NCI-H2196 treated with DMSO at 0.1 percent for 48 hours (cell line): ENCODE data around the gene TMCC1.
"Not testable (repeated sequence)": the region's sequence is repeated elsewhere in the genome, so short reads cannot be mapped to it uniquely, and the experiment has no call there.

ENCODE experiments used
- DNase-seq: peaks from one replicate; lab custom pipeline; 2025; ENCODE audit not compliant: unreplicated experiment; lab: John Stamatoyannopoulos, UW

TMCC1 gene

DNA sequence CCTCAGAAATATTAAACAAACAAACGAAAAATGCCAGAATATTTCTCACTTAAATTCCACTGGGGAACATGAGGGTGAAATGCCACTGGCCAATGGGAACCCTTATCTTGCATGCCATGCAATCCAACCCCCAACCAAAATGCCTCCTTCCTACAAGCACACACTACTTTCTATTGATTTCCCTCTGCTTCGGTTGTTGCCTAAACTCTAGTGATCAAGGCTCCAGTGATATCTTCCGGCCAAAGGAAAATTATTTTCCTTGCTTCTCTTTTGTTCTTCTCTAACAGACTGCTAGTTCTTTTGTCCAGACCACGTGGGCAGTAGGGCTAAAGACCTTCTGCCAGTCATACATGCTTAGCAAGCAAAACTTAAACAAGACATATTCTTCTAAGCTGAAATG lies 115.7 kb downstream of the TMCC1 start:
- no peak for DNase-seq

- DNase-seq, result no peak
Observed at GRCh38 chr3:129775870-129776269, 117.6 kb downstream of the TMCC1 start.

- DNase-seq, result no peak
Observed at GRCh38 chr3:129773691-129774663, 119.5 kb downstream of the TMCC1 start.

GRCh38 chr3:129770604-129771003 lies 122.9 kb downstream of the TMCC1 start:
- no peak for DNase-seq

DNA sequence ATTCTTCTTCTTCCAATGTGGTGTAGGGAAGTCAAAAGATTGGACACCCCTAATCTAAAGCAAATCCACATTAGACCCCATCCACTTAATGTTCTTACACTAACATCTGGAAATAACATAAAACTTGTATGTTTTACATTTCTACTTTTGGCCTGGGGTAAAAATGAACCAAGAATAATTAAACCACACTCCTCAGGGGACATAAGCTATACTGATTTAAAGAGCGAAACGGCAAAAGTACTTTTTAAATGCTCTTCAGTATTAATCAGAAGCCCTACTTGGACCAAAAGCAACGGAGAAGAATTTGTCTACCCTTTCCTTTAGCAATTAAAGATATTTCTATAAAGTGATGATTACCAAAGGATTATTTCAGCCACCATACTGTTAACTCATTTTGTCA lies 123.9 kb downstream of the TMCC1 start:
- DNase-seq, result no peak

- no peak for DNase-seq
Observed at GRCh38 chr3:129768728-129769127, 124.8 kb downstream of the TMCC1 start.

DNA sequence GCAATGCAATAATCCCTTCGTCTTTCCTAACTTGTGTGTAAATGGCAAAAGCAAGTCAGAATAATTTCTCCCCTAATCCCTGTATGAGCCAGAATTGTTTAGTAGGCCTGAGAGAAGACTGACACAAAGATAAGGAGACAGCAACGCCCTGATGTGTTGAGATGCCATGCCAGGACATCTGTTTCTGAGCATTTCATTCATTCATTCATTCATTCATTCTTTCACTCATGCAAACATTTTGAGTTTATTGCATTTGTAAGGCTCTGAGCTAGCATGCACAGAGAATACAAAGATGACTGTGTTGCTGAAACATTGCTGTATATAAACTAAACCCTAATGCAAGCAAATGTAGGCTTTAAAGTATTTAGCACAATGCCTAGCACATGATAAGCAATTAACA lies 127.4 kb downstream of the TMCC1 start:
- DNase-seq, result no peak

- DNase-seq, result no peak
Observed at GRCh38 chr3:129764090-129764489, 129.4 kb downstream of the TMCC1 start.

DNA sequence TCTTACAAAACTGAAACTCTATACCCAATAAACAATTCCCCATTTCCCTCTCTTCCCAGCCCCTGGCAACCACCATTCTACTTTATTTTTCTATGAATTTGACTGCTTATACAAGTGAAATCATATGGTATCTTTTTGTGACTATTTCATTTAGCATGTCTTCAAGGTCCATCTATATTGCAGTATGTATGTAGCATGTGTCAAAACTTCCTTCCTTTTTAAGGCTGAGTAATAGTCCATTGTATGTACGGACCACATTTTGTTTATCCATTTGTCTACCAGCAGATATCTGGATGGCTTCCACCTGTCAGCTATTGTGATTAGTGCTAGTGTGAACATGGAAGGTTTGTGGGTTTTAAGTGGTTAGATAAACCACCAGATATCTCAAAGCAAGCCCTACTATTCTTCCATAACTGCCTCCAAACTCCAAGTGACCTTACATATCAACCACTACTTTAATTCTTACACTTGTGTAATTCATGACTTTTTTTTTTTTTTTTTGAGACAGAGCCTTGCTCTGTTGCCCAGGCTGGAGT lies 134.7 kb downstream of the TMCC1 start:
- no peak for DNase-seq

DNA sequence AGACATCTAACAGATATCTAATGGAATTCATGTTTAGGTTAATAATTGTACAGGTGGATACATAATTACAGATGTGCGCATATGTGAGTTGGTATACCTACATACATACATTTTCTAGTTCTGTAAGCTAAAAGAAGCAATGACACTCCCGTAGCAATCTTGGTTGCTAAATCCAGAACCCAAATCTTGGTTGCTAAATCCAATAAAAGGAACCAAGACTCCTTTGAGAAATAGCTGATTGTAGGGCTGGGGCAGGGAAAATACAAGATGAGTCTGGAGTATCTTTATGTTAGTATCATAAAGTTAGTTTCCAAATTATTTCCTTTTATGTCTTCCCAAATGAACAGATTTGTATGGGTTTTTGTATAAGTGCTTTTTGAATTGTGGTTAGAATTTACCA lies 135.2 kb downstream of the TMCC1 start:
- DNase-seq, result no peak

GRCh38 chr3:129756871-129757270 lies 136.6 kb downstream of the TMCC1 start:
- no peak for DNase-seq

GRCh38 chr3:129751105-129751504 lies 142.4 kb downstream of the TMCC1 start:
- DNase-seq, result not testable (repeated sequence)

DNA sequence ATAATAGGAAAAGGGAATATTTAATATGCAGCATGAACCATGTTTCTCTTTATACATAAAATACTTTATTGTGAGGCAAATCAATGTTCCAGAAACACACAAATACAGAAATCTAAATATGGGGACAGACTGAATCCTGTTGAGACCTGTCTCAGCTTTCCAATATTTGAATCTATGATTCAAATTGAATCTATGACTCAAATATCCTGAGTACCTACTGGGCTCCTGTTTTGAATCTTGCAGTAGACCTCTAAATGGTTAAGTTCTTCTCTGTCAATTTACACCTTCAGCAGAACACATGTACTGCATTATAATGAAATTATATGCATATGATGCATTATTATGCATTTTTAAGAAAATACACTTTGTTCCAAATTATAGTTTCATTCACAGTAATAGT lies 143.8 kb downstream of the TMCC1 start:
- DNase-seq, result no peak

- DNase-seq, result no peak
Observed at GRCh38 chr3:129747992-129748391, 145.5 kb downstream of the TMCC1 start.

DNA sequence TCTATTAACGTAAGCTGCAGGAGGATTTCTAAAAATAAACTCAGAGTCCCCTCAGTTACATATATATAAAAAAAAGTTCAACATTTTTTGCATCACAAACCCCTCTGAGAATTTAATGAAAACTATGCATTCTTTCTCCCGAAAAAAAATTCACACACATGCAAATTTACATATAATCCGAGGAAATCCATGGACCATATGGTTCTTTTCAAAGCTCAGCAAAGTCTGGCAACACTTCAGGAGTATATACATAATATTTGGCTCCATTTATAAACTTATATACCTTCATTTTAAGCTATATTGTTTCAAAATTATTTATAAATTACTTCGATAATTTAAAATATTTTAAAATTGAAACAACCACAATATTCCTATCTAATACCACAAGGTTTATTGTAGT lies 146.4 kb downstream of the TMCC1 start:
- DNase-seq, result no peak

DNA sequence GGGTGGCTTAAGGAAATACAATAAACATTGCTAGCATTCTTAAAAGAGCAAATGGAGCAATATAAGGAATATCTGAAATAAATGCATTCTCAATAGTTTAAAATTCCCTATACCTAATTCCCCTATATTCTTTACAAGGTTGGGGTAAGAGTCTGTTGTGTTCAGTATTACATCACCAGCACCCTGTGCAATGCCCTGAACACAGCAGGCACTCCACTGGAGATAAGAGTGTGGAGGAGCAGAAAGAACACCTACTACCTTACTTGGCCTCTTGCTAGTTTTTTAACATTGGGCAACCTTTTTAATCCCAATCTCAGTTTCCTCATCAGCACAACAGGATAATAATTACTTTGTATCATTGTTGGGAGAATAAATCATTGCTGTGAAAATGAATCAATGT lies 146.9 kb downstream of the TMCC1 start:
- DNase-seq, result no peak

DNA sequence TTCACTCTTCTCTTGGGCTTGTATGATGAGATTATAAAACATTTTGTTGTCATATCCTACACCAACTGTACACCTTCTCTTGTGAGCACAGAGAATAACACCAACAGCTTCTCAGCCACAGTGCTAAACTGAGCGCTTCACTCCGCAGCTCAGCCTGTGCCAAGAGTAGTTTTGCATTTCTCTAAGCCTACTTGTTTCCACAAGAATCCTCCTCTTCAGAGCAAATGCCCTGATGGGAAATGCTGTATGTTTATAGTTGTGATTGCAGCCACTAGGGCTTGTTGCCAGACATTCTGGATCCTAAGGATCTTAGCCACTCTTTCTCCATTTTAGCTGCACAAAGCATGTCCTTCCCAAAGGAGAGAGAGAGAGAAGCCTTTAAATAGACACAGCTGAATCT lies 148.3 kb downstream of the TMCC1 start:
- no peak for DNase-seq

- no peak for DNase-seq
Observed at GRCh38 chr3:129741794-129742193, 151.7 kb downstream of the TMCC1 start.

DNA sequence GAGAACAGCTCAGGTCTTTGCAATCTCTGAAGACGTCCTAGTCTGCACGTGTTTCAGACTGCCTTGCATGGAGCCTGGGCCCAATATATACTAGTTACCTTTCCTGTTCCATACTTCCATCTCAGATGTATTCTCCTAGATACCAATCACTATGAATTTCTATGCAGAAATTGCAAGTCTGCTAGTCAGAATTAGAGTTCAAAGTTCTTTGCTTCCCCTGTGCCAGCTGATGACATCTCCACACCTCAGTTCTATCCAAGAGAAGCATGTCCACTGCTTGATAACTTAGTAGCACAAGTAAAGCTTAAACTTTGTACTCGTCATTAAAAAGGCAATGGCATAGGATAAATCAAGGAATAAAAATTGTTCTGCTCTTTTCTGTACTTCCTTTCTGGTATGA lies 153.4 kb downstream of the TMCC1 start:
- no peak for DNase-seq

- no peak for DNase-seq
Observed at GRCh38 chr3:129739634-129740033, 153.9 kb downstream of the TMCC1 start.

DNA sequence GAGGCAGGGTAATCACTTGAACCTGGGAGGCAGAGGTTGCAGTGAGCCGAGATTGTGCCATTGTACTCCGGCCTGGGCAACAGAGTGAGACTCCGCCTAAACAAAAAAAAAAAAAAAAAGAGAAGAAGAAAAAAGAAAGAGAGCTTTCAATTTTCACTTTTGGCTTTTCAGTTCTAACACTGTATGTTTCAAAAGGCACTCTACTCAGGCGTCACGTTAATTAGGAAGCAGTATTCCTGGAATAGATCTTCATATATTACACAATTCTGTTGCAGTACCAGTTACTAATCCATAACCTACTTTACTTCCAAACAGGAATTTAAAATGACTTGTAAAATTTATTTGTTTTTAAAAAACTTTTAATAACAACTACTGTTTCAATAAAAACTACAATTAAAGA lies 155.3 kb downstream of the TMCC1 start:
- DNase-seq, result no peak

GRCh38 chr3:129736070-129736469 lies 157.4 kb downstream of the TMCC1 start:
- no peak for DNase-seq

GRCh38 chr3:129735638-129736037 lies 157.9 kb downstream of the TMCC1 start:
- no peak for DNase-seq
